Measurements from ENCODE around the gene TOR1B.
"Not testable (repeated sequence)": the region's sequence is repeated elsewhere in the genome, so short reads cannot be mapped to it uniquely, and the experiment has no call there.

Gene TOR1B

DNA sequence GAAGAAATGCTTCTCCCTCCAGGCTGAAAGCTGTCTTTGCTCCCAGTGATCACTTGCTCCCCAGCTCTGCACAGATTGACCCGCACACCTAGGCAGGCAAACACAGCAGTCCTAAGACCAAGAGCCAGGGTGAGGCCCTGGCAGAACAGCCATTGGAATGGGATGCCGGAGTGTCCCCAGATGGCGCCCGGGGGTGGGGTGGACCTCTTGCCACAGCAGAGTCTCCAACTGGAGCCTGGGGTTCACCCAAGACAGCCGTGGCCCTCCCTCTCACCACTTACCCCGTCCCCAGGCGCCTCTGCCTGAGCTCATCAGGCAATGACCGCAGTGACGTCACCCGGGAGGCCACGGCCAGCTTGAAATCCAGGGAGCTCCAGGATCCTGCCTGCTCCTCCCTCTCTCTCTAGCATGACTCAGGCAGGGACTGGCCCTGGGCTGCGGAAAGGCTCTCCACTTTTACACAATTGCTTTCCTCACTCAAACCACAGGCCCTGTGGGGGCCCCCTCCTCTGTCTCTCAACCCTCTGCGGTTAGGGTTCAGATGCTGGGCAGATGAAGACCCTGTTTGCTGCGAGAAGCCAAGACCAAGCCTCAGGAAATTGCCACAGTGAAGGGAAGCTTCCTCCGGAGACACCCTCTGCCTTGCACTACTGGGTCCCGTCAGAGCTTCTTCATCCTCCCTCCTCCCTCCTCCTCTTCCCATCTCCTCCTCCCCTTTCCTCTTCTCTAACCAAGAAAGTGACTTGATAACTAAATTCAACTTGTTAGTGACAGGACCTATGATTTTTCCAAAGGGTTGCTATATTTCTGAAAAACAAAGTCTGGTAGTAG lies 25.8 kb upstream of the TOR1B start:
- Histone ChIP-seq H3K9me3 (ENCODE audit: control insufficient read depth, low read length) (no peaks in the 10 kb centered on the region), H3K4me3 (ENCODE audit: extremely low read depth, insufficient read depth, low read length, poor library complexity, severe bottlenecking) (peak overlapping the region; percentile 6), H3K36me3 (ENCODE audit: control insufficient read depth, insufficient read depth, low read length) (no peaks in the 10 kb centered on the region), H3K27ac (ENCODE audit: low read depth, low read length, severe bottlenecking) (peak overlapping the region; percentile 92), H3K4me1 (ENCODE audit: control insufficient read depth, insufficient read depth, low read length, poor library complexity, severe bottlenecking) (peaks cover 18% of the 10 kb centered on the region)
- WGBS, 2 experiments (ENCODE audit: insufficient coverage in 2 of 2), result 47% methylated on average over 11 to 16 of the region's 16 CpGs

DNA sequence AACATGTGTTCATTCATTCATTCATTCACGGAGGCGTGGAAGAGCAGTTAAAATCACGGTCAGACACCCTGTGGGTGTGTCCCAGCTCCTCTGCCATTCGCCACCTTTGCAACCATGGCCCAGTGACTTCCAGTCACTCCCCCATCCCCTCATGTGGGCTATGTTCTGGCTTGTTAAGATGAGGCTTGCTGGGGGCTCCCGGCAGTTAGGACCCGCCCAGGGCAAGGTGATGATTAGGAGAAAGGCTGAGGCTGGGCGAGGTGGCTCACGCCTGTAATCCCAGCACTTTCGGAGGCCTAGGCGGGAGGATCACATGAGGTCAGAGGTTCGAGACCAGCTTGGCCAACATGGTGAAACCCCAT lies 25.2 kb upstream of the TOR1B start:
- peaks cover 18% of the 10 kb centered on the region for H3K4me1 ChIP-seq (ENCODE audit: control insufficient read depth, insufficient read depth, low read length, poor library complexity, severe bottlenecking)
- H3K27ac ChIP-seq (ENCODE audit: low read depth, low read length, severe bottlenecking), result peak overlapping the region; percentile 92
- 87 to 93% methylated on average over 9 of the region's 11 CpGs for WGBS, 2 experiments (ENCODE audit: insufficient coverage in 2 of 2)
- no peaks in the 10 kb centered on the region for H3K9me3 ChIP-seq (ENCODE audit: control insufficient read depth, low read length)
- H3K36me3 ChIP-seq (ENCODE audit: control insufficient read depth, insufficient read depth, low read length), result no peaks in the 10 kb centered on the region
- H3K4me3 ChIP-seq (ENCODE audit: extremely low read depth, insufficient read depth, low read length, poor library complexity, severe bottlenecking), result no peak overlapping the region

DNA sequence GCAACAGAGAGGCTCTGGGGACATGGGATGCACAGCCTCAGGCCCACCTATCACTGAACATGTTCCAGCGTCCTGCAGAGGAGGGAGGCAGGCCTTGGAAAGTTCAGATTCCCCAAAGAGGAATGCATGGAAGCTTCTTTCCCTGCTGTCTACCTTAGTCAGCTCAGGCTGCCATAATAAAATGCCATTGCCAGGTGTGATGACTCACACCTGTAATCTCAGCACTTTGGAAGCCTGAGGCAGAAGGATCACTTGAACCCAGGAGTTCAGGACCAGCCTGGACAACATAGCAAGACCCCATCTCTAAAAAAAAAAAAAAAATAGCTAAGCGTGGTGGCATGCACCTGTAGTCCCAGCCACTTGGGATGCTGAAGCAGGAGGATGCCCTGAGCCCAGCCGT lies 24.5 kb upstream of the TOR1B start:
- no peak overlapping the region for H3K4me3 ChIP-seq (ENCODE audit: extremely low read depth, insufficient read depth, low read length, poor library complexity, severe bottlenecking)
- 80 to 94% methylated on average over 2 to 3 of the region's 3 CpGs for WGBS, 2 experiments (ENCODE audit: insufficient coverage in 2 of 2)
- H3K36me3 ChIP-seq (ENCODE audit: control insufficient read depth, insufficient read depth, low read length), result no peaks in the 10 kb centered on the region
- peaks cover 18% of the 10 kb centered on the region for H3K4me1 ChIP-seq (ENCODE audit: control insufficient read depth, insufficient read depth, low read length, poor library complexity, severe bottlenecking)
- no peaks in the 10 kb centered on the region for H3K9me3 ChIP-seq (ENCODE audit: control insufficient read depth, low read length)
- no peak overlapping the region for H3K27ac ChIP-seq (ENCODE audit: low read depth, low read length, severe bottlenecking)

GRCh38 chr9:129779560-129780190 lies 23.3 kb upstream of the TOR1B start:
- Histone ChIP-seq H3K9me3 (ENCODE audit: control insufficient read depth, low read length) (no peaks in the 10 kb centered on the region), H3K36me3 (ENCODE audit: control insufficient read depth, insufficient read depth, low read length) (no peaks in the 10 kb centered on the region), H3K27ac (ENCODE audit: low read depth, low read length, severe bottlenecking) (no peak overlapping the region), H3K4me1 (ENCODE audit: control insufficient read depth, insufficient read depth, low read length, poor library complexity, severe bottlenecking) (peaks cover 18% of the 10 kb centered on the region), H3K4me3 (ENCODE audit: extremely low read depth, insufficient read depth, low read length, poor library complexity, severe bottlenecking) (no peak overlapping the region)
- 84 to 94% methylated on average over 4 to 6 of the region's 7 CpGs for WGBS, 2 experiments (ENCODE audit: insufficient coverage in 2 of 2)

DNA sequence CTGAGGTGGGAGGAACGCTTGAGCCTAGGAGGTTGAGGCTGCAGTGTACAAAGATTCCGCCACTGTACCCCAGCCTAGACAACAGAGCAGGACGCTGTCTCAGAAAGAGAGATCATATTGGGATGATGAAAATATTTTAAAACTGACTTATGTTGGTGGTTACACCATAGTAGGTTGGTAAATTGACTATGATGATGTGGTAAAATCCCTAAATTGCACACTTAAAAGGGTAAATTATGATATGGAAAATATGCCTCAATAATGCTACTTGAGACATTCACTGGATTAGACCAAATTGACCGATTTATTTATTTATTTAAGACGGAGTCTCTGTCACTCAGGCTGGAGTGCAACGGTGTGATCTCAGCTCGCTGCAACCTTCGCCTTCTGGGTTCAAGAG lies 21.9 kb upstream of the TOR1B start:
- no peak overlapping the region for H3K4me3 ChIP-seq (ENCODE audit: extremely low read depth, insufficient read depth, low read length, poor library complexity, severe bottlenecking)
- H3K36me3 ChIP-seq (ENCODE audit: control insufficient read depth, insufficient read depth, low read length), result no peaks in the 10 kb centered on the region
- no peak overlapping the region for H3K27ac ChIP-seq (ENCODE audit: low read depth, low read length, severe bottlenecking)
- WGBS, 2 experiments (ENCODE audit: insufficient coverage in 2 of 2), result 91 to 93% methylated on average over 6 to 7 of the region's 8 CpGs
- peaks cover 18% of the 10 kb centered on the region for H3K4me1 ChIP-seq (ENCODE audit: control insufficient read depth, insufficient read depth, low read length, poor library complexity, severe bottlenecking)
- no peaks in the 10 kb centered on the region for H3K9me3 ChIP-seq (ENCODE audit: control insufficient read depth, low read length)

- WGBS, 2 experiments (ENCODE audit: insufficient coverage in 2 of 2), result 92 to 97% methylated on average over 3 to 4 of the region's 5 CpGs
- Histone ChIP-seq H3K27ac (ENCODE audit: low read depth, low read length, severe bottlenecking) (no peak overlapping the region), H3K4me1 (ENCODE audit: control insufficient read depth, insufficient read depth, low read length, poor library complexity, severe bottlenecking) (peaks cover 11% of the 10 kb centered on the region), H3K36me3 (ENCODE audit: control insufficient read depth, insufficient read depth, low read length) (no peaks in the 10 kb centered on the region), H3K4me3 (ENCODE audit: extremely low read depth, insufficient read depth, low read length, poor library complexity, severe bottlenecking) (no peak overlapping the region), H3K9me3 (ENCODE audit: control insufficient read depth, low read length) (no peaks in the 10 kb centered on the region)
Measured at GRCh38 chr9:129781981-129782380, 21.0 kb upstream of the TOR1B start.

DNA sequence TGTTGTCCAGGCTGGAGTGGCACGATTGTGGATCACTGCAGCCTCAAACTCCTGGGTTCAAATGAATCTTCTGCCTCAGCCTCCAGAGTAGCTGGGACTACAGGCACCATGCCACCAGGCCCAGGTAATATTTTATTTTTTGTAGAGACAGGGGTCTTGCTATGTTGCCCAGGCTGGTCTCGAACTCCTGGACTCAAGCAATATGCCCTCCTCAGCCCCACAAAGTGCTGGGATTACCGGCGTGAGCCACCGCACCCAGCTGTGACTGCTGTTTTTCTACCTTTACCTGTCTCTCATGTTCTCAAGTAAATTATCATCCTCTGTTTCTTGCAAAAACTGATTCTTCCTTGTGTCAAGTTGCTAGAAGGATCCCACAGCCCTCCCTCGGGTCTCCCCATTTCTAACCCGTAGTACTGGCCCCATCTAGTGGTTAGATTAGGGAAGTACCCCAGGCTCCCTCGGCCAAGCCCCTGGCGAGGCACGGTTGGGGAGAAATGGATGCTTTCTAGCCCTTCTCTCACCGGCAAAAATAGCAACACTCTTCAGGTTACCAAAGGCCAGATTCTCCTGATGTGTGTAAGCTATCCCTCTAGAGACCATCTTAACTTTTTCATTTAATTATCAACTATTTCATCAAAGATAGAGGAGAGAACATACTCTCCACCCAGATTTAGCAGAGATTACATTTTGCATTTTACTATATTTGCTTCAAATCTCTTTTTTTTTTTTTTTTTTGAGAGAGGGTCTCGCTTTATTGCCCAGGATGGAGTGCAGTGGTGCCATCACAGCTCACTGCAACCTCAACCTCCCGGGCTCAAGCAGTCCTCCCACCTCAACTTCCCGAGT lies 19.2 kb upstream of the TOR1B start:
- 36 to 50% methylated on average over 10 to 13 of the region's 14 CpGs for WGBS, 2 experiments (ENCODE audit: insufficient coverage in 2 of 2)
- H3K36me3 ChIP-seq (ENCODE audit: control insufficient read depth, insufficient read depth, low read length), result no peaks in the 10 kb centered on the region
- H3K4me1 ChIP-seq (ENCODE audit: control insufficient read depth, insufficient read depth, low read length, poor library complexity, severe bottlenecking), result no peaks in the 10 kb centered on the region
- no peak overlapping the region for H3K27ac ChIP-seq (ENCODE audit: low read depth, low read length, severe bottlenecking)
- no peak overlapping the region for H3K4me3 ChIP-seq (ENCODE audit: extremely low read depth, insufficient read depth, low read length, poor library complexity, severe bottlenecking)
- no peaks in the 10 kb centered on the region for H3K9me3 ChIP-seq (ENCODE audit: control insufficient read depth, low read length)

DNA sequence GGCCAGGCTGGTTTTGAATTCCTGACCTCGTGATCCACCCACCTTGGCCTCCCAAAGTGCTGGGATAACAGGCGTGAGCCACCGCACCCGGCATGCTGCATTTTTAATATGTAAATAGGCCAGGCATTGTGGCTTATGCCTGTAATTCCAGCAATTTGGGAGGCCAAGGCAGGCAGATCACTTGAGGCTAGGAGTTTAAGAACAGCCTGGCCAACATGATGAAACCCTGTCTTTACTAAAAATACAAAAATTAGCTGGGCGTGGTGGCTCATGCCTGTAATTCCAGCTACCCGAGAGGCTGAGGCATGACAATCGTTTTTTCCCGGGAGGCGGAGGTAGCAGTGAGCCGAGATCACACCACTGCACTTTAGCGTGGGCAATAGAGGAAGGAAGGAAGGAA lies 18.0 kb upstream of the TOR1B start:
- not testable (repeated sequence) for H3K27ac ChIP-seq (ENCODE audit: low read depth, low read length, severe bottlenecking); H3K4me1 ChIP-seq (ENCODE audit: control insufficient read depth, insufficient read depth, low read length, poor library complexity, severe bottlenecking); H3K36me3 ChIP-seq (ENCODE audit: control insufficient read depth, insufficient read depth, low read length); H3K4me3 ChIP-seq (ENCODE audit: extremely low read depth, insufficient read depth, low read length, poor library complexity, severe bottlenecking); H3K9me3 ChIP-seq (ENCODE audit: control insufficient read depth, low read length)
- WGBS, 2 experiments (ENCODE audit: insufficient coverage in 2 of 2), result 79 to 82% methylated on average over 7 to 11 of the region's 11 CpGs

DNA sequence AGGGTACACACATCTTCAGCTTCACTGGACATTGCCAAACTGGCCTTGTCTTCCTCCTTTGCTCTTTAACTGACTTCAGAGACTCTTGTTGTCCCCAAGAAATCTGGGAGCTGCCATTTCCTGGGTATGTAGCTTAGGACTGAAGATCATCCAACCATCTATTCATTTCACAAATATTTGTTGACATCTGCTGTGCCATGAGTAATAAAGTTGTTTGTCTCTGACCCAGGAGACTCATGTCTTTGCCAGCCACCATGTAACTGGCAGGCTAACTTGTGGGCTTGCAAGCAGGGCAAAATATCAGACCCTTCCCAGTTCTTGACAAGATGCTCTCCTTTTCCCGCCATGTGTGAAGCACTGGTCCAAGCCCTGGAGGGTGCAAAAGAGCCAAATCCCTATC lies 17.1 kb upstream of the TOR1B start:
- H3K4me1 ChIP-seq (ENCODE audit: control insufficient read depth, insufficient read depth, low read length, poor library complexity, severe bottlenecking), result no peaks in the 10 kb centered on the region
- H3K36me3 ChIP-seq (ENCODE audit: control insufficient read depth, insufficient read depth, low read length), result no peaks in the 10 kb centered on the region
- WGBS, 2 experiments (ENCODE audit: insufficient coverage in 2 of 2), result no CpG with 5 or more reads among the region's 1 CpG
- H3K27ac ChIP-seq (ENCODE audit: low read depth, low read length, severe bottlenecking), result no peak overlapping the region
- H3K4me3 ChIP-seq (ENCODE audit: extremely low read depth, insufficient read depth, low read length, poor library complexity, severe bottlenecking), result no peak overlapping the region
- no peaks in the 10 kb centered on the region for H3K9me3 ChIP-seq (ENCODE audit: control insufficient read depth, low read length)

DNA sequence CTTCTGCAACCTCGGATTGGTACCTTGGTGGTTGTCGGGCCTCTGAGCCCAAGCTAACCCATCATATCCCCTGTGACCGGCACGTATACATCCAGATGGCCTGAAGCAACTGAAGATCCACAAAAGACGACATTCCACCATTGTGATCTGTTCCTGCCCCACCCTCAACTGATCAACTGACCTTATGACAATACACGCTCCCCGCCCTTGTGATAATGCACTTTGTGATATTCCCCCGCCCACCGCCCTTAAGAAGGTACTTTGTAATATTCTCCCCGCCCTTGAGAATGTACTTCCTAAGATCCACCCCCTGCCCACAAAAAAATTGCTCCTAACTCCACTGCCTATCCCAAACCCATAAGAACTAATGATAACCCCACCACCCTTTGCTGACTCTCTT lies 16.5 kb upstream of the TOR1B start:
- no peaks in the 10 kb centered on the region for H3K9me3 ChIP-seq (ENCODE audit: control insufficient read depth, low read length)
- no peak overlapping the region for H3K27ac ChIP-seq (ENCODE audit: low read depth, low read length, severe bottlenecking)
- H3K4me3 ChIP-seq (ENCODE audit: extremely low read depth, insufficient read depth, low read length, poor library complexity, severe bottlenecking), result no peak overlapping the region
- no peaks in the 10 kb centered on the region for H3K36me3 ChIP-seq (ENCODE audit: control insufficient read depth, insufficient read depth, low read length)
- WGBS, 2 experiments (ENCODE audit: insufficient coverage in 2 of 2), result 83 to 87% methylated on average over 9 to 10 of the region's 10 CpGs
- no peaks in the 10 kb centered on the region for H3K4me1 ChIP-seq (ENCODE audit: control insufficient read depth, insufficient read depth, low read length, poor library complexity, severe bottlenecking)
